ENCODE data around the gene CHRM4. TPM values are rescaled to one million over a fixed set of nuclear protein-coding genes. Genes with fewer than 3 reads are reported as not detected.

The CHRM4 gene
- total RNA-seq, 1 donor from 2014 or later: not detected

DNA sequence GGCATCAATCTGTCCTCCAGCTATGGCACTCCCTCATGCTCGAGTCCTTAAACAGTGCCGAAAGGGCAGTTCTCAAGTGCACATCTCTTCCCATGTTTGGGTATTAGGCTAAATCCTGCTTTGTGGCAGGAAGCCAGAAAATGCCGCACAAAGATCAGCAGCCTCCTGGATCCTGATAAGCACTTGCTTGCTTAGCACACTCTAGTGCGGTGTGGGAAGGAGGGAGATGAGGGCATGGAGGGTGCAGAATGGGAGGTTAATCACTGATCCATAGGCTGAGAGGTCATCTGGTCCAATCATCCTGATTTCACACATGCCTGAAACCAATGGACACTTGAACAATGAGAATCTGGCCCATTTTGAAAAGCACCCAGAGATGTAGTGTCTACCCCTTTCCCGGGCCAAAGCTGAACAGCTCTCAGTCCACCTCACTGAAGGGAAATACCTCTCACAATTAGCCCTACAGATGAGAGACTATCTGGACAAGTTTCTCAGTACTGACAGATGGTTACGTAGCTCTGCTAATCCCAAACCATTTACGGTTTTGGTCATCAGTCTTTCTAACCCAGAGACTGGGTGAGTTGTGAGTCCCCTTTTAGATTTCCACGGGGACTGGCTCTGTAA lies 29.8 kb upstream of the CHRM4 start:
- intact Hi-C loops (cut with DNase I): no loop called here
- no peak overlapping the region for H3K4me3 ChIP-seq
- DNase-seq: no peak
- H3K27ac ChIP-seq: no peak overlapping the region
- TF ChIP-seq, protein P1, sequence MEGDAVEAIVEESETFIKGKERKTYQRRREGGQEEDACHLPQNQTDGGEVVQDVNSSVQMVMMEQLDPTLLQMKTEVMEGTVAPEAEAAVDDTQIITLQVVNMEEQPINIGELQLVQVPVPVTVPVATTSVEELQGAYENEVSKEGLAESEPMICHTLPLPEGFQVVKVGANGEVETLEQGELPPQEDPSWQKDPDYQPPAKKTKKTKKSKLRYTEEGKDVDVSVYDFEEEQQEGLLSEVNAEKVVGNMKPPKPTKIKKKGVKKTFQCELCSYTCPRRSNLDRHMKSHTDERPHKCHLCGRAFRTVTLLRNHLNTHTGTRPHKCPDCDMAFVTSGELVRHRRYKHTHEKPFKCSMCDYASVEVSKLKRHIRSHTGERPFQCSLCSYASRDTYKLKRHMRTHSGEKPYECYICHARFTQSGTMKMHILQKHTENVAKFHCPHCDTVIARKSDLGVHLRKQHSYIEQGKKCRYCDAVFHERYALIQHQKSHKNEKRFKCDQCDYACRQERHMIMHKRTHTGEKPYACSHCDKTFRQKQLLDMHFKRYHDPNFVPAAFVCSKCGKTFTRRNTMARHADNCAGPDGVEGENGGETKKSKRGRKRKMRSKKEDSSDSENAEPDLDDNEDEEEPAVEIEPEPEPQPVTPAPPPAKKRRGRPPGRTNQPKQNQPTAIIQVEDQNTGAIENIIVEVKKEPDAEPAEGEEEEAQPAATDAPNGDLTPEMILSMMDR (IDR thresholded peaks at IDR 0.05): no peak
- no peaks in the 10 kb centered on the region for H3K27me3 ChIP-seq (ENCODE audit: low read depth)
- H3K36me3 ChIP-seq: peaks cover 55% of the 10 kb centered on the region
- no peaks in the 10 kb centered on the region for H3K9me3 ChIP-seq
- H3K4me1 ChIP-seq: no peaks in the 10 kb centered on the region
- ATAC-seq: no peak

DNA sequence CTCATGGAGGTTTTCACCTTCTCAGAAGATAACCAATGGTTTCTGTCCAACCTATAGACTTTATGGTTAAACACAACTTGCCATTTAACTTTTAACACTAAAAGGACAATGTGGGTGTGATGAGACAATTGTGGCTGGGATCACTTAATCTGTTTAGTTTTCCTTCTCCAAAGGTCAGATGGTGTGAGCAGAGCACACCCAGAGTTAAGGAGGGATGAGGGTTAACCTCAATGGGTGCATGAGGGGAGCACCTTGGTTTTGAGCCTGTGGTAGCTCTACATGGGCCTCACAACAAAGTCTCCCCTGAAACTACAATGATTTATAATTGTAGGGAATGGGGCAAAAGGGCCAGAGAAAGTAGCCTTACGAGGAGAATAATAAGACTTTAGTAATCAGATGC lies 28.9 kb upstream of the CHRM4 start:
- no peaks in the 10 kb centered on the region for H3K4me1 ChIP-seq
- no peak overlapping the region for H3K4me3 ChIP-seq
- H3K27me3 ChIP-seq (ENCODE audit: low read depth): no peaks in the 10 kb centered on the region
- peaks cover 60% of the 10 kb centered on the region for H3K36me3 ChIP-seq
- intact Hi-C loops (cut with DNase I): no loop called here
- no peaks in the 10 kb centered on the region for H3K9me3 ChIP-seq
- TF ChIP-seq, protein P1 (IDR thresholded peaks at IDR 0.05): no peak
- H3K27ac ChIP-seq: no peak overlapping the region
- no peak for ATAC-seq
- DNase-seq: no peak

DNA sequence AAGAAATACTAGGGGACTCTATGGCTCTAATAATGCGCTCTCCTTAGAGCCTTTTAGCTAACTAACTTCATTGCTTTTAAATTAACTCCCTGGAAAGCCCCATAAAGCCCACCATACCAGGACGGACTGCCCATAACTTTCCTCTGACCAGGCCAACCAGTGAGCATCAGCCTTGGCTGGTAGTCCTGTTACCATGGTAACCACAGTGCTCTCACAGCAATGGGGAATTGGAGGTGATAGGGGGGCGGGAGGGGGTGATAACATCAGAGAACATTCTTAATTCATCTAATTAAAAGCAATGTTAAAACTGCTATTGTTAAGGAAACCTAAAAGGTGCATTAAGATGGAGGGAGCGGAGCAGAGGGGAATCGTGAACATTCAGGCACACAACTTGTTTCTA lies 27.2 kb upstream of the CHRM4 start:
- intact Hi-C loops (cut with DNase I): no loop called here
- H3K4me3 ChIP-seq: no peak overlapping the region
- TF ChIP-seq, protein P1 (IDR thresholded peaks at IDR 0.05): no peak
- no peak overlapping the region for H3K27ac ChIP-seq
- no peak for ATAC-seq
- H3K27me3 ChIP-seq (ENCODE audit: low read depth): no peaks in the 10 kb centered on the region
- no peak for DNase-seq
- H3K9me3 ChIP-seq: no peaks in the 10 kb centered on the region
- H3K4me1 ChIP-seq: no peaks in the 10 kb centered on the region
- H3K36me3 ChIP-seq: peaks cover 74% of the 10 kb centered on the region

DNA sequence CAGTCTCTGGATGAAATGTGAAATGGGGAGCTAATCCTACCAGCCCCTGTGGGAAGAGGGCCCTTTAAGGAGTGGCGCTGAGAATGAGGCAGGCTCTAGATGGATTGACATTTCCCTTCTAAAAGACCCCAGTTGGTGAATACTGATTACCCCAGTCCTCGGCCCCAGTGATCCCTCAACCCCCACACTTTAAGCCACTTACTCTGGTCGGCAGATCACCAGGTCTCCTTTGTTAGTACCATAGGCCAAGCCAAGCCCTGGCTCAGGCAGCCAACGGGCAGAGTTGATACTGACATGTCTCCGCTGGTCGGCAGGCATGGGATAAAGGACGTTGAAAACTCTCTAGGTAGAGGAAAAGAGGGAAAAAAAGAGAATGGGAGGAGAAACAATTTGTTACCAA lies 26.1 kb upstream of the CHRM4 start:
- H3K27me3 ChIP-seq (ENCODE audit: low read depth): no peaks in the 10 kb centered on the region
- H3K9me3 ChIP-seq: no peaks in the 10 kb centered on the region
- H3K36me3 ChIP-seq: peaks cover 79% of the 10 kb centered on the region
- ATAC-seq: no peak
- no peak overlapping the region for H3K4me3 ChIP-seq
- intact Hi-C loops (cut with DNase I): no loop called here
- no peak overlapping the region for H3K27ac ChIP-seq
- TF ChIP-seq, protein P1 (IDR thresholded peaks at IDR 0.05): no peak
- H3K4me1 ChIP-seq: no peaks in the 10 kb centered on the region
- DNase-seq: no peak

DNA sequence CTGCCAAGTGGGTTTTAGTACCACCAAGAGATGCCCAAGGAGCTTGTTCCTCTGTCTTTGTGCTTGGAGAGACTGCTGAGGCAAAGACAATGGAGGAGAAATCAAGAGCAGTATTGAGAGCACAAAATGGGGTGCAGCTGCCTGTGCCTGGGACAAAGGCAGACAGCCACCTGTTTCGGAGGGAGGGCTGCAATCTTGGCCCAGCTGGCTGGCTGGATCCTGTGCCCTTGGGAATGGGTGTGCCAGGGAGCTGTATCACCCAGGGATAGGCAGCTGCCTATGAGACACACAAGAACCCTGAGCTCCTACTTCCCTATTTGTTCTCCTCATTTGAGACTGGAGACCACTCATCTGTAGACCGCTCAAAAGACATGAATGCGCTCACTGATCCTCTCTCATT lies 23.3 kb upstream of the CHRM4 start:
- Histone ChIP-seq H3K4me3 (no peak overlapping the region), H3K27me3 (ENCODE audit: low read depth) (no peaks in the 10 kb centered on the region), H3K27ac (no peak overlapping the region), H3K4me1 (no peaks in the 10 kb centered on the region), H3K36me3 (peaks cover 81% of the 10 kb centered on the region), H3K9me3 (no peaks in the 10 kb centered on the region)
- DNase-seq (no peak), ATAC-seq (no peak)
- intact Hi-C loops (cut with DNase I): no loop called here
- TF ChIP-seq, protein P1 (IDR thresholded peaks at IDR 0.05): no peak

DNA sequence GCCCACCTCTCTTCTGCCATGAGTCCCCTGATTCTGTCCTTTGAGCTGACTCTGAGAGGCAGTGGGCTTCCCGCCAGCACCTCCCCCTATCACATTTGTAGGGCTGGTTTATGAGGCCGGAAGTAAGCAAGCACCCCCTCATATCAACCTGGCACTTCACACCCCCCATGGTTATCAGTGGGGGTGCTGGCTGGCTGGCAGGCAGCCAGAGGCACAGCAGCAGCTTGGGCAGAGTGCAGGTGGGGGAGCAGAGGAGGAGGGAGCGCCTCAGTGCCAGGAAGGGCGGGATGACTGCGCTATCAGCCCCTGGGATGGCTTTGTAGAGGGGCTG lies 22.9 kb upstream of the CHRM4 start:
- Histone ChIP-seq H3K9me3 (no peaks in the 10 kb centered on the region), H3K27ac (no peak overlapping the region), H3K4me1 (no peaks in the 10 kb centered on the region), H3K4me3 (no peak overlapping the region), H3K27me3 (ENCODE audit: low read depth) (no peaks in the 10 kb centered on the region), H3K36me3 (peaks cover 84% of the 10 kb centered on the region)
- TF ChIP-seq, protein P1 (IDR thresholded peaks at IDR 0.05): no peak
- intact Hi-C loops (cut with DNase I): no loop called here
- DNase-seq: no peak
- no peak for ATAC-seq

All from lower lobe of right lung (tissue), 2 donors.